Measurements from ENCODE around the gene OGT.

DNA sequence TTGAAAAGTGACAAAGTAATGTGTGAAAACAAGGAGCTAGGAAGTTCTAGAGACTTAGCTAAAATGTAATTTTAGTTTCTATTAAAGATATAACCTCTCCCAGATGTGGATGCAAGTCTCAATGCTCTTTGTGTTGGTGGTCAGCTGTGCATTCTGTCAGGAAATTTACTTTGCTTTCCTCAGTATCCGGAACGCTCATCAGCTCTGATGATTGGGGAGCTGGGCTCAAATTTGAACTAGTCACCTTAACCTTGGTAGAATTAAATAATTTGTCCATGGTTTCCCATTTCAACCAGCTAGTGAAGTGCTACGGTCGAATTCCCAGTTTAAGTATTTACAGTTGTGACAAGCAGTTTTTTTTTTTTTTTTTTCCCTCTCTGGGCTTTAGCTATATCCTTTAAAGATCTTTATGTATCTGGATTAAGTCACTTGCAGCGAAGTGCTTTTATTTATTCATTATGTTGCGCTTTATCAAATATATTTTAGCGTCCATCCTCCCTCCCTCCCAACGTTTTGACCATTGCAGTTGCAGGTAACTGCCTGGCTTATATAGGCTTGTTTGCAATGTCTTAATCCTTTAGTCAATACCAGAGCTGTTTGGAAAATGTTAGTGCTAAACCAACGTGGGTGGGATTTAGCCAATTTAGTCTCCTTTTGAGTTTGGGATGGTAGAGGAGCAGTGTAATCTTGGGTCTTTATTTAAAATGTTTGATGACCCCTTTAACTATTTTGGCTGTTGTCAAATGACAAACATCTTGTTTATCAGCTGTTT is 2.1 kb downstream of the OGT start:
- TF ChIP-seq, protein P1, sequence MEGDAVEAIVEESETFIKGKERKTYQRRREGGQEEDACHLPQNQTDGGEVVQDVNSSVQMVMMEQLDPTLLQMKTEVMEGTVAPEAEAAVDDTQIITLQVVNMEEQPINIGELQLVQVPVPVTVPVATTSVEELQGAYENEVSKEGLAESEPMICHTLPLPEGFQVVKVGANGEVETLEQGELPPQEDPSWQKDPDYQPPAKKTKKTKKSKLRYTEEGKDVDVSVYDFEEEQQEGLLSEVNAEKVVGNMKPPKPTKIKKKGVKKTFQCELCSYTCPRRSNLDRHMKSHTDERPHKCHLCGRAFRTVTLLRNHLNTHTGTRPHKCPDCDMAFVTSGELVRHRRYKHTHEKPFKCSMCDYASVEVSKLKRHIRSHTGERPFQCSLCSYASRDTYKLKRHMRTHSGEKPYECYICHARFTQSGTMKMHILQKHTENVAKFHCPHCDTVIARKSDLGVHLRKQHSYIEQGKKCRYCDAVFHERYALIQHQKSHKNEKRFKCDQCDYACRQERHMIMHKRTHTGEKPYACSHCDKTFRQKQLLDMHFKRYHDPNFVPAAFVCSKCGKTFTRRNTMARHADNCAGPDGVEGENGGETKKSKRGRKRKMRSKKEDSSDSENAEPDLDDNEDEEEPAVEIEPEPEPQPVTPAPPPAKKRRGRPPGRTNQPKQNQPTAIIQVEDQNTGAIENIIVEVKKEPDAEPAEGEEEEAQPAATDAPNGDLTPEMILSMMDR (conservative IDR thresholded peaks at IDR 0.05): no peak
- no peak for TF ChIP-seq EZH2 (IDR thresholded peaks at IDR 0.05; ENCODE audit: low read depth)
